Endothelial cell of umbilical vein (primary cell): ENCODE data around the gene ENTPD6. TPM values are rescaled to one million over a fixed set of nuclear protein-coding genes. Genes with fewer than 3 reads are reported as not detected.

Experiments
- Bru-seq: library from RNA; stranded (reverse); fragments of 400-500 nt; gene quantifications from one replicate; lab custom pipeline; 2021; lab: Mats Ljungman, UMichigan
- BruChase-seq, 2 experiments: library from RNA; stranded (reverse); fragments of 400-500 nt; gene quantifications; one replicate each; lab custom pipeline; 2021; lab: Mats Ljungman, UMichigan
- BruUV-seq: library from RNA; stranded (reverse); fragments of 400-500 nt; replicated peaks from 2 replicates; lab custom pipeline; 2021; lab: Mats Ljungman, UMichigan
- CTCF ChIA-PET: fragments of 300-600, 350-600 bp; sonication (Branson Sonifier 250); formaldehyde crosslinking; loops from one replicate; lab custom pipeline; 2021; ENCODE audit warnings: antibody characterized with exemption, inconsistent platforms; lab: Charles Lee
- POLR2A ChIA-PET: fragments of 300-600, 350-600 bp; sonication (Branson Sonifier 250); formaldehyde crosslinking; loops from one replicate; lab custom pipeline; 2021; ENCODE audit warnings: antibody characterized with exemption, inconsistent platforms; lab: Charles Lee
- DNase-seq: peaks from one replicate; pipeline ENCODE4 v3.0.0-alpha.2; 2011; ENCODE audit warnings: low read depth, low spot score
- FAIRE-seq: peaks from 2 replicates; lab custom pipeline; 2011; peaks lifted over from hg19 to GRCh38; lab: Jason Lieb, UNC
- H2AFZ ChIP-seq: 2 replicates; pipeline ENCODE4 v1.6.0; 2012; ENCODE audit warnings: low read depth, low read length, control low read depth, inconsistent platforms
- H3K27ac ChIP-seq: 2 replicates; pipeline ENCODE4 v1.5.1; 2011; ENCODE audit warnings: low read depth, mild to moderate bottlenecking, control low read depth, low read length, moderate library complexity; ENCODE audit not compliant: insufficient read depth
- H3K27me3 ChIP-seq, 2 experiments: 2 replicates each; pipeline versions ENCODE4 v1.6.0 to v1.6.1; 2011; ENCODE audit warnings: low read length in 2 of 2, mixed read lengths in 1 of 2; ENCODE audit not compliant: control insufficient read depth in 2 of 2, insufficient read depth in 2 of 2
- H3K36me3 ChIP-seq, 2 experiments: 2 replicates in 1 of 2; 3 replicates in 1 of 2; pipeline ENCODE4 v1.5.1; 2011; ENCODE audit warnings: low read length in 2 of 2, mild to moderate bottlenecking in 1 of 2, moderate library complexity in 1 of 2; ENCODE audit not compliant: control insufficient read depth in 2 of 2, insufficient read depth in 2 of 2; ENCODE audit errors: extremely low read depth in 1 of 2
- H3K4me1 ChIP-seq: 3 replicates; pipeline ENCODE4 v1.5.1; 2011; ENCODE audit warnings: mild to moderate bottlenecking, low read length; ENCODE audit not compliant: control insufficient read depth, insufficient read depth; ENCODE audit errors: extremely low read depth
- H3K4me2 ChIP-seq: 2 replicates; pipeline ENCODE4 v1.6.1; 2011; ENCODE audit warnings: low read length, control low read depth, mixed read lengths; ENCODE audit not compliant: insufficient read depth
- H3K4me3 ChIP-seq, 3 experiments: fragments of 200-600 bp in 1 of 3; sonication (generic), shearing (Covaris generic) in 1 of 3; replicated peaks in 1 of 3; 2 replicates each; pipeline ENCODE4 v1.5.1; 2011 to 2016; ENCODE audit warnings: control low read depth in 3 of 3, low read length in 3 of 3, mild to moderate bottlenecking in 2 of 3, inconsistent platforms in 1 of 3, low read depth in 1 of 3, moderate library complexity in 1 of 3; ENCODE audit not compliant: insufficient read depth in 1 of 3
- H3K79me2 ChIP-seq: 2 replicates; pipeline ENCODE4 v1.6.0; 2012; ENCODE audit warnings: low read length, inconsistent platforms; ENCODE audit not compliant: control insufficient read depth, insufficient read depth
- H3K9ac ChIP-seq: replicated peaks from 2 replicates; pipeline ENCODE3; 2011; ENCODE audit warnings: low read length, control low read depth; ENCODE audit not compliant: insufficient read depth; ENCODE audit errors: extremely low read depth
- H3K9me1 ChIP-seq: replicated peaks from 3 replicates; pipeline ENCODE4 v1.6.0; 2011; ENCODE audit warnings: mild to moderate bottlenecking, low read length; ENCODE audit not compliant: control insufficient read depth, insufficient read depth; ENCODE audit errors: extremely low read depth
- H3K9me3 ChIP-seq: replicated peaks from 2 replicates; pipeline ENCODE4 v1.5.1; 2012; ENCODE audit warnings: low read length, inconsistent platforms; ENCODE audit not compliant: control insufficient read depth, insufficient read depth
- H4K20me1 ChIP-seq: replicated peaks from 2 replicates; pipeline ENCODE3; 2011; ENCODE audit warnings: mild to moderate bottlenecking, low read length; ENCODE audit not compliant: control insufficient read depth, insufficient read depth; ENCODE audit errors: extremely low read depth
- CTCF ChIP-seq, 2 donors: IDR thresholded peaks; 1 replicate in 1 of 2; 2 replicates in 1 of 2; pipeline ENCODE4 v1.5.1; 2011; ENCODE audit warnings: low read length in 2 of 2, mild to moderate bottlenecking in 2 of 2, moderate library complexity in 2 of 2, control low read depth in 1 of 2, inconsistent platforms in 1 of 2, low read depth in 1 of 2; ENCODE audit not compliant: insufficient read depth in 1 of 2; ENCODE audit errors: extremely low read depth in 1 of 2
- GATA2 ChIP-seq: IDR thresholded peaks from 2 replicates; pipeline ENCODE4 v1.7.0; 2011; ENCODE audit warnings: low read depth, mild to moderate bottlenecking, moderate library complexity, mixed read lengths, low read length; ENCODE audit not compliant: insufficient read length, insufficient read depth
- JUN ChIP-seq: IDR thresholded peaks from 2 replicates; pipeline ENCODE4 v1.6.1; 2011; ENCODE audit warnings: borderline replicate concordance, low read depth; ENCODE audit not compliant: insufficient read length, insufficient read depth
- MAX ChIP-seq: IDR thresholded peaks from 2 replicates; pipeline ENCODE4 v1.6.1; 2011; ENCODE audit not compliant: insufficient read depth, insufficient read length
- MYC ChIP-seq: IDR thresholded peaks from one replicate; pipeline ENCODE4 v1.6.1; 2011; ENCODE audit warnings: mild to moderate bottlenecking, low read depth, low read length
- POLR2A ChIP-seq: IDR thresholded peaks from 2 replicates; pipeline ENCODE4 v1.6.1; 2012; ENCODE audit warnings: low read depth, mild to moderate bottlenecking, control low read depth, low read length
- POLR2AphosphoS5 ChIP-seq: IDR thresholded peaks from 2 replicates; pipeline ENCODE4 v1.6.1; 2012; ENCODE audit warnings: low read depth, mild to moderate bottlenecking, control low read depth, low read length, moderate library complexity; ENCODE audit not compliant: insufficient read depth
- dilution Hi-C: fragments of 300-500 bp; cut with MboI; formaldehyde crosslinking; loops from one replicate; pipeline ENCODE4 v1.15.0; 2019; ENCODE audit warnings: low sequenced_read_pairs; ENCODE audit not compliant: extremely low pct_ligation_motif_present
- intact Hi-C: fragments of 100-400 bp; cut with micrococcal nuclease; formaldehyde crosslinking; loops from one replicate; pipeline ENCODE4 v1.10.0; 2022
- long read RNA-seq: library from polyadenylated mRNA; stranded (forward); transcript quantifications from one replicate; pipeline ENCODE4 v2.0.0, GENCODE V29; 2021
- polyA minus RNA-seq, 3 experiments: library from RNA; depleted of rRNA, polyadenylated mRNA; stranded (reverse); fragments of >200 nt; gene quantifications; 1 replicate in 1 of 3; 2 replicates in 2 of 3; pipeline ENCODE4 v1.2.3, GENCODE V29; 2011
- polyA plus RNA-seq, 4 experiments: library from polyadenylated mRNA; depleted of rRNA in 3 of 4; stranded (reverse) in 3 of 4; unstranded in 1 of 4; fragments of >200 nt; gene quantifications; 2 replicates each; pipeline versions ENCODE4 v1.2.1 to v1.2.3, GENCODE V29; 2011 to 2012; ENCODE audit warnings: missing spikeins in 1 of 4
- total RNA-seq: library from RNA; stranded (reverse); gene quantifications from 2 replicates; pipeline ENCODE4 v1.2.3, GENCODE V29; 2021

Gene ENTPD6
- total RNA-seq (51.2 and 52.2 TPM in 2 replicates), polyA plus RNA-seq (86.3 and 87.0 TPM in 2 replicates), polyA minus RNA-seq (57.4 and 58.9 TPM in 2 replicates), Bru-seq, nascent RNA (percentile 57 among the genes with signal in this experiment), BruChase-seq, experiment 1, labeled RNA remaining after a 6-hour chase (percentile 66 among the genes with signal in this experiment), BruChase-seq, experiment 2, labeled RNA remaining after a 2-hour chase (percentile 71 among the genes with signal in this experiment)
- 57.3 and 62.1 TPM in 2 replicates for polyA plus RNA-seq (2011; cell fraction: cytosol; rRNA removed)
- polyA plus RNA-seq (2011; cell fraction: nucleus; rRNA removed): 119 and 126 TPM in 2 replicates
- 50.9 and 69.0 TPM in 2 replicates for polyA plus RNA-seq (2012)
- polyA minus RNA-seq (2011; cell fraction: cytosol; rRNA and poly(A)+ RNA removed): 10.8 TPM
- polyA minus RNA-seq (2011; cell fraction: nucleus; rRNA and poly(A)+ RNA removed): 26.4 and 27.4 TPM in 2 replicates
- long read RNA-seq, transcript ENTPD6-202 (15 exons, 2,766 nt): minor isoform, 7 of 136 reads
- long read RNA-seq, transcript ENTPD6-201 (14 exons, 2,708 nt): minor isoform, 16 of 136 reads
- long read RNA-seq, transcript ENTPD6-203 (15 exons, 2,750 nt): major isoform, 17 of 136 reads
- long read RNA-seq, partial matches to known transcripts: 13 of 136 reads
- long read RNA-seq, other reads (novel, unspliced or antisense): 76 of 136 reads

GRCh38 chr20:25195014-25195961 is at the start of gene ENTPD6:
Gene ENTPD6, plus strand, starts transcription at chr20:25195712. Its CDS starts 10,825 bp downstream, at chr20:25206537.
- H3K9ac ChIP-seq: peak within 1 kb of the TSS; percentile 82
- TF ChIP-seq MAX (no peak), POLR2A (peak; percentile 89), GATA2 (no peak), CTCF (IDR thresholded peaks at IDR 0.05; ENCODE audit: extremely low read depth in 1 of 2, insufficient read depth in 1 of 2, low read depth in 1 of 2, low read length in 2 of 2) (peak in 1 of 2 donors; percentile 30), POLR2AphosphoS5 (peak; percentile 70), MYC (peak; percentile 17), JUN (no peak)
- dilution Hi-C loops: no loop called here
- peak; percentile 64 for FAIRE-seq
- peaks cover 5% of the 10 kb centered on the region for H3K4me1 ChIP-seq
- H3K9me1 ChIP-seq: no peaks in the 10 kb centered on the region
- no peaks in the 10 kb centered on the region for H3K36me3 ChIP-seq
- no peaks in the 10 kb centered on the region for H4K20me1 ChIP-seq
- peak; percentile 91 for DNase-seq
- intact Hi-C loops: loop anchor here (1.0 kb wide), 3 partner anchors 52 to 203 kb away; partner anchors contain the start of genes ABHD12 and APMAP
- peak within 1 kb of the TSS; percentile 86 for H3K4me2 ChIP-seq
- CTCF ChIA-PET: interaction anchor here (0.8 to 2.3 kb wide), 5 partner anchors 13 to 204 kb away, joined by 3 to 15 read pairs (median 3); partner anchors contain the start of gene PYGB
- POLR2A ChIA-PET: interaction anchor here (0.6 to 1.2 kb wide), 3 partner anchors 52 to 1775 kb away, joined by 3 to 12 read pairs (median 3); no protein-coding TSS in a partner anchor
- no peaks in the 10 kb centered on the region for H3K9me3 ChIP-seq
- H3K27ac ChIP-seq: peak within 1 kb of the TSS; percentile 46
- peak within 1 kb of the TSS; percentile 60 to 89 (median 79) for H3K4me3 ChIP-seq
- H2AFZ ChIP-seq: peak within 1 kb of the TSS; percentile 98
- peaks cover 26% of the 10 kb centered on the region for H3K79me2 ChIP-seq
- BruUV-seq: TSS peak; percentile 74
- H3K27me3 ChIP-seq: peaks cover 6 to 13% of the 10 kb centered on the region in 2 experiments
